Measurements from ENCODE around the gene BORA. TPM values are rescaled to one million over a fixed set of nuclear protein-coding genes. Genes with fewer than 3 reads are reported as not detected.
A peak's percentile ranks its signal among the peaks of the same experiment; 100 is the strongest.

Gene BORA
- total and polyA plus RNA-seq, 11 donors = 0.19 to 4.0 (median 0.72) TPM

DNA sequence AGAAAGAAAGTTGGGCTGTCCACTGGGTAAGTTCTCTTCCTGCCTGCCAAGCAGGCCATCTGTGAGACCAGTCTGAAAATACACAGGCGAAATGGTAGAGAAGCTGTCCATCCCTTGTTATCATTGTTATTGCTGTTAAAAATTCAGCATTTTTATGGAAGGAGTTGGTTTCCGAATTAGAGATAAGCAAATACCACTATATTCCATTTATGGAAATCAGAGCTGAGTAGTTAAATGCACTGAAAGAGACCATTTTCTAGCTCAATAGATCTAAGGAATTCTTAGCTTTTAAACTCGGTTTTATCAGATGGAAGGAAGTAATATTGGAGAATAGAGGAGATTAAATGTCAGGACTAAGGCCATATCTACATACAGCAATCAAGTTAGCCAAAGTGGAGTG is 41.0 kb upstream of the BORA start:
- 43 to 70% (median 58%) methylated on average over 3 of the region's 3 CpGs for WGBS, 4 donors
- no peaks in the 10 kb centered on the region for H3K9me3 ChIP-seq
- DNase-seq (no peak), ATAC-seq (peak in 1 of 4 donors; percentile 65)
- no peaks in the 10 kb centered on the region for H3K36me3 ChIP-seq
- no peaks in the 10 kb centered on the region for H3K27me3 ChIP-seq
- peak overlapping the region in 1 of 12 donors; percentile 60 for H3K27ac ChIP-seq
- TF ChIP-seq POLR2A (IDR thresholded peaks at IDR 0.05) = no peak
- TF ChIP-seq CTCF (IDR thresholded peaks at IDR 0.05) = no peak
- peaks cover 0 to 12% (median 0%) of the 10 kb centered on the region in 12 donors for H3K4me1 ChIP-seq
- intact Hi-C loops (cut with DNase I) = no loop called here
- no peak overlapping the region for H3K4me3 ChIP-seq

- peaks cover 0 to 12% (median 0%) of the 10 kb centered on the region in 12 donors for H3K4me1 ChIP-seq
- intact Hi-C loops (cut with DNase I) = no loop called here
- TF ChIP-seq POLR2A (IDR thresholded peaks at IDR 0.05) = no peak
- no peak for DNase-seq
- H3K27me3 ChIP-seq = no peaks in the 10 kb centered on the region
- no peaks in the 10 kb centered on the region for H3K36me3 ChIP-seq
- no peak overlapping the region for H3K4me3 ChIP-seq
- no peak overlapping the region for H3K27ac ChIP-seq
- no peak for ATAC-seq
- peaks cover 0 to 7% (median 0%) of the 10 kb centered on the region in 12 donors for H3K9me3 ChIP-seq
Observed at GRCh38 chr13:72689181-72689696, 38.5 kb upstream of the BORA start.

GRCh38 chr13:72692884-72693514 is 34.7 kb upstream of the BORA start:
- intact Hi-C loops (cut with DNase I) = loop anchor here in 2 of 10 donors (5.0 to 10.0 kb wide), 2 partner anchors 46 to 1728 kb away; no protein-coding TSS in a partner anchor
- Histone ChIP-seq H3K4me1 (no peaks in the 10 kb centered on the region), H3K36me3 (no peaks in the 10 kb centered on the region), H3K27ac (no peak overlapping the region), H3K27me3 (peaks cover 0 to 7% (median 0%) of the 10 kb centered on the region in 9 donors), H3K4me3 (no peak overlapping the region), H3K9me3 (peaks cover 0 to 7% (median 0%) of the 10 kb centered on the region in 12 donors)
- no peak for TF ChIP-seq POLR2A (IDR thresholded peaks at IDR 0.05)
- no peak for TF ChIP-seq CTCF (IDR thresholded peaks at IDR 0.05)
- DNase-seq = no peak
- 75 to 86% (median 80%) methylated on average over 1 to 5 of the region's 5 CpGs for WGBS, 4 donors
- ATAC-seq = no peak

DNA sequence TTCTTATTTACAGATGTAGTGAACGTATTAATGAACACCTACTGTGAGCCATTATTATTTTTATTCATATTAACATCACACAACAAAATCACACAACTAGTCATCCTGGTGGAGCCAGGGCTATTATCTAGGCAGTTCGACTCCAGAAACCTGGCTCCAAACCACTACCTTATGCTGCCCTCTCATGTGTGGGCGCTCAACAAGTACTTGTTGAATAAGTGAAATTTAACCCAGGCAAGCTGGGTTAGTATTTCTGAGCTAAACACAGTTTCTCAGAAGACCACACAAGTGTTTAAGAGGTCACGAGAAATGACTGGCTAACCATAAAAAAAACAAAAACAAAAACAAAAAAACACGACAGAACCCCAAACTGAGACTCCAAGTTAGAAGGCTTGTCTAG is 33.9 kb upstream of the BORA start:
- H3K4me3 ChIP-seq = no peak overlapping the region
- TF ChIP-seq CTCF (IDR thresholded peaks at IDR 0.05) = no peak
- no peak for TF ChIP-seq POLR2A (IDR thresholded peaks at IDR 0.05)
- DNase-seq = no peak
- peaks cover 0 to 7% (median 0%) of the 10 kb centered on the region in 12 donors for H3K9me3 ChIP-seq
- H3K4me1 ChIP-seq = no peaks in the 10 kb centered on the region
- no peaks in the 10 kb centered on the region for H3K36me3 ChIP-seq
- peaks cover 0 to 10% (median 0%) of the 10 kb centered on the region in 9 donors for H3K27me3 ChIP-seq
- 68 to 85% (median 78%) methylated on average over 5 of the region's 5 CpGs for WGBS, 4 donors
- intact Hi-C loops (cut with DNase I) = loop anchor here in 2 of 10 donors (5.0 to 10.0 kb wide), 2 partner anchors 47 to 1729 kb away; no protein-coding TSS in a partner anchor
- no peak for ATAC-seq
- H3K27ac ChIP-seq = no peak overlapping the region
